Fibroblast of the aortic adventitia (primary cell): Measurements from ENCODE around the gene GCK. TPM values are rescaled to one million over a fixed set of nuclear protein-coding genes. Genes with fewer than 3 reads are reported as not detected.

ENCODE experiments used
- DNase-seq: peaks from one replicate; pipeline ENCODE4 v3.0.0-alpha.2; 2010; ENCODE audit warnings: low read depth
- H3K4me3 ChIP-seq: 2 replicates; pipeline ENCODE4 v1.5.1; 2011; ENCODE audit warnings: low read depth, mild to moderate bottlenecking, control low read depth, low read length, moderate library complexity
- CTCF ChIP-seq: IDR thresholded peaks from 2 replicates; pipeline ENCODE4 v1.5.1; 2011; ENCODE audit warnings: mild to moderate bottlenecking, low read length, control low read depth, inconsistent platforms; ENCODE audit not compliant: insufficient read depth
- total RNA-seq: library from RNA; depleted of rRNA; stranded (reverse); fragments of >200 nt; gene quantifications from 2 replicates; pipeline ENCODE4 v1.2.3, GENCODE V29; 2012; ENCODE audit warnings: low replicate concordance

The GCK gene
- total RNA-seq, 1 donor: 0.36 TPM

DNA sequence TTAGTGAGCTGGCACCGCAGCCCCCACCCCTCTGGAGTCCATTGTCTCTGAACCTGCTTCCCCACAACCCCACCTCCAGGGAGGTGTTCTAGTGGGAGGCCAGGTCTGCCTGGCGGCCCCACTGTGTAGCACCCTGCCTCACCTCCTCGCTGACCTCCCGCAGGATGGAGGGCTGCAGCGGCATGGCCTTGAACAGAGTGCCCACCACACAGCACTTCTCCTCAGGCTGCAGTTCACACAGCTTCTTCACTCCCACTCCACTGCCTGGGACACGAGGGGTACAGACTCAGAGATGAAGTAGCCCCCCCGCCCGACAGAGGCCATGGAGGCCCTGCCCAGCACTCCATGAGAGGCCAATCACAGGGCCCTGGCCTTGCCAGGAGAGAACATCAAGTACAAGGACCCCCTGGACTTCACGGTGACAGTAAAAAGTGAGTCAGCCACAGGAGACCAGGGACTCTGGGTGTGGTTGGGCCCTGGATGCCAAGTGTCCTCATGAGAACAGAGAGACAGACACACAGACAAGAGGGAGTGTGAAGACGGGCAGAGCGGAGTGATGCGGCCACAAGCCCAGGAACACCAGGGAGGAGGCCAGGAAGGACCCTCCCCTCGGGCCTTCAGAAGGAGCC is 71.3 kb downstream of the GCK start:
- no peak overlapping the region for H3K4me3 ChIP-seq
- no peak for DNase-seq
- TF ChIP-seq CTCF: no peak

DNA sequence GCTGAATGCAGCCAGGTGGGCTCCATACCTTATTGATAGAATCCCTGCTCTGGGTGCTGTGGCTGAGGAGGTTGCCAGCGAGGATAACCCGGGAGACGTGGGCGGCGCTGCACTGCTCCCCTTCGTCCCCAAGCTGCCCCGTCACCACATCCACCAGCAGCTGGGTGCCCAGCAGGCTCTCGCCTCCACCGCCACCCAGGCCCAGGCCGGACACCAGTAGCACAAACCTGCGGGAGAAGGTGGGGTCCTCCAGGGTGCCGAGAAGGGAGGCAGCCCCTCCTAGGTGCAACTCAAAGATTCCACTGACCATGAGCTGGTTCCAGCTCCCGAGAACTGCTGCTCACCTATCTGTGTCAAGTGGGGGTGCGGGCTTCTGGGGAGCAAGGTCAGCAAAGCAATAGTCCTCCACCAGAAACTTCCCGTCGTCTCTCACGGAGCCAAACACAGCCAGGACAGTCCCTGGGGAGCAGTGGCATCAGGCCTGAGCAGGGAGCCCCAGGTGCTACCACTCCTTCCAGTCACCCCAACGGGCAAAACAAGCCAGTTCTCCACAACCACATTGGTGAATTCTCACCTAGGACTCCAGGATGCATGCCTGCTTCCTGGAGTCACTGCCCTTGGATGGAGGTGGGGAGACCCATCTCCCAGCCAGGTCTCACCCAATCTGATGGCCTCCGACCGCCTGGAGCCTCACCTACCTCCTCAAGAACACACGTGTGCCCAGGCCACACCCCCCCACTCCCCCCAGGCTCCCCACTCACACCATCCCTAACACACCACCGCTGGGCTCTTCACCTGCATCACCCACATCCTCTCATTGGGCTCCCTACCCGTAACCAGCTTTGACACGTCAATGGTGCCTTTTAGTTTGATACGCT is 72.2 kb downstream of the GCK start:
- DNase-seq: no peak
- no peak overlapping the region for H3K4me3 ChIP-seq
- TF ChIP-seq CTCF: no peak

GRCh38 chr7:44116087-44116788 is 73.0 kb downstream of the GCK start:
- no peak for TF ChIP-seq CTCF
- DNase-seq: no peak

DNA sequence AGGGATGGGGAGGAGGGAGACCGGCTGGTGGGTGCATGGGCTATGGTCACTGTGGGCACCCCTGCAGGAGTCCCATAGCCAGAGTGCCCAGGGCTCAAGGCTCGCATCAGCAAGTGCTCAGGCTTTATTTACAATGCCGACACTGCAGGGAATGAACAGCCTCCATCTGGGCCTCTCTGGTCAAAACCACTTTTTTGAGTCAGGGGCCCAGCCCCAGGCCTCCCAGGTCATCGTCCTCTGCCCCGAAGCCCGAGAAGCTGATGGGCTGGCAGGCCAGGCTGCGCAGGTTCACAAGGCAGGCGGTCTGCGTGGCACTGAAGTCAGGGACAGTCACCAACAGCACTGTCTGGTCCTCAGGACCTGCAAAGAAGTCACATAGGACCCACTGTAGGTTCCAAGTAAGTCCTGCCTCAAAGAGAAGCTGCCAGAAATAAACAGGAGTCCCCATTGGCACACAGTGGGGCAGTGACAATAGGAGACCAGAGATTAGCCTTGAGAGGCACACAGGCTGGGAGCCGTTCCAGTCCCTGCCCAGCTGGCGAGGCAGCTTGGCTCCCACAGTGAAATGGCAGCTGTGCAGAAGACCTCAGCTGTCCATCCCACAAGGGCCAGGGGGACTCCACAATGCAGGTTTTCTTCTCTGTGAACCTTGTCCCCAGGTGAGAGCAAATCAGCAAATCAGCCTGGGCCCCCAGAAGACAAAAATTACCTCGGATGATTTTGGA is 74.5 kb downstream of the GCK start:
- no peak for TF ChIP-seq CTCF
- no peak overlapping the region for H3K4me3 ChIP-seq
- DNase-seq: no peak

More at GRCh38 chr7:44116087-44116788, 73.0 kb downstream of the GCK start:
- no peak overlapping the region for H3K4me3 ChIP-seq

- no peak overlapping the region for H3K4me3 ChIP-seq
- no peak for TF ChIP-seq CTCF
- DNase-seq: no peak
Observed at GRCh38 chr7:44113764-44114354, 75.4 kb downstream of the GCK start.
